HG02884 (cell line): ENCODE measurements around the gene PALMD.

ENCODE experiments used
- ATAC-seq: cut with Tn5 transposase; IDR thresholded peaks from one replicate; pipeline ENCODE4 v1.9.1; 2021; ENCODE audit warnings: mild to moderate bottlenecking, moderate library complexity; ENCODE audit not compliant: unreplicated experiment

The PALMD gene

DNA sequence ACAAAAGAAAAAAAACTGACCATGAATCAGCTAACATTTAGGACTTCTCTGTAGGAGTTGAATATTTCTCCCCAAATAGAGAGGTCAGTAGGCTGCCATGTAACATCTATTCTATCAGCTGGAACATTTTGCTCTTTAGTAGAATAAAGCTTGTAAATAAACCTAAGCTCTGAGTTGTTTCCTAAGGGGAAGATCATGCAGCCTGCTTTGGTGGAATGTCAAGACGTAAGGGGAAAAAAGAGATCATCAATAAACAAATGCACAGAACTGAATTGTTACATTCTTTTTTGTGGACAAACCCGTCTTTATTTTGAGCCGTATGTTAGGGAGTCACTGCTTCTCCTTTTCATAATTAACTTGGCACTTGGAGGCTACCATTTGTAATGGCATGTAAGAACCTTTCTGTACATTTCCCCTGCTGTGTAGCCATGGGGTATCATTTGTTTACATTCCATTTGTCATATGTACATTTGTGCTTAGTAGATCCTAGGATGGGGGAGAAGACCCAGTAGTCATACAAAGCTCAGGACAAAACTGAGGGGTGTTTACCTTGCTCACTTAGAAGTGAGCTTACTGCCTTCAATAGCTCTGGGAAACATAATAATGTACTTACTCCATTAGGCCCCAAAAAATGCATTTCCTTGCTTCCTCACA, 10.8 kb upstream of the PALMD start:
- ATAC-seq = no peak

DNA sequence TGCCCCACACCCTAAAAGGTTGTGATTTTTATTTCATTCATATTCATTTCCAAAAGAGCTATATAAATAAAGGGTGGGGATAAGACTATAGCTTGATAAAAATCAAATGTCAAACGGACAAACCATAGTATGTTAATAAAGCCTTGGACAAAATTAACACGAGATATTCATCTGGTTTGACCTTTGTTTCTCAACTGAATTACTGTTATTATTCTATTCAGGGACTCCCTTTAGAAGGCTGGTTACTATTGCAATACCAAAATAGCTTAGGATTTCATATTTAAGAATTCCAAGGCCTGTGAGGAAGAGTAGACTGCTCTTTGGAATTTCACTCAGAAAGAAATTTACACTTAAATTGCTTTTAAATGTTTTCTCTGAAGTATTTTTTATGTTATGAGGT, 10.2 kb upstream of the PALMD start:
- ATAC-seq = no peak

DNA sequence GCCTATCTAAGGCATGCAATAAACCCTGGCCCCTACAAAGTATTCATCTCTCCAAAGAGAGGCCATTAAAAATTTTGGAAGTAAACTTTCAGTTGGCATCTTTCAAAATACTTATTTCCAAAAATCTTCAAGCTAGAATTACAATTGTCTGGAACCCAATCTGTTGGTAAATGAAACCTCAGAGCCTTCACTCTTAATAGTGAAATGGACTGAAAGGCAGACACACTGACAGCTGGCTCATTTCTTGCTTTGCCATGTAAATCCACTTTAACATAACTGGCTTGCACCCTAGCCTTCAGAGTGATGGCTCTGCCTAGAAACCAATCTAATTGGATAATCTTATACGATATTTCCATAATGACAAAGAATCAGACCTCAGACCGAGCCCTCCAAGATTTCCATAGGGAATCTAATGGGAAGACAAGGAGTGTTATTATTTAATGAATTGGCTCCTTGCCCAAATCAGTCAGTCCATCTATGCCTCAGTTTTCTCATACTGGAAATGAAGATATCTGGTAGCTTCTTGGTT, 9.2 kb upstream of the PALMD start:
- ATAC-seq = no peak

DNA sequence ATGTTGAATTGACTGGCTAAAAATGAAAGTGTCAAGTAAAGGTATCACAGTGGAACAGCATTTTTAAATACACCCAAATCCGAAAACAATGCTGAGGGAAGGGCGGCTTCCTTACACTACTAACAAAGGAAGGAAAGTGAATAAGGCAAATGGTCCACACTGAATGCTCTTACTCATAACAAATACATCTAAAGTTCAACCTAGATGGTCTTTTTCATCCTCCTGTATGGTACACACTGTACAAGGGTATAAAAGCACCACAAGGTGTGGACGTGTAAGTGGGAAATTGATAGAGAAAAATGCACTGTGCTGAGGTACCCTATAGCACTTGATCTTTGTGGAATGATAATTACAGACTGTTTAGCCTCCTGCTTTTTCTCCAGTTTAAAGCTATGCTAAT, 7.1 kb upstream of the PALMD start:
- no peak for ATAC-seq

DNA sequence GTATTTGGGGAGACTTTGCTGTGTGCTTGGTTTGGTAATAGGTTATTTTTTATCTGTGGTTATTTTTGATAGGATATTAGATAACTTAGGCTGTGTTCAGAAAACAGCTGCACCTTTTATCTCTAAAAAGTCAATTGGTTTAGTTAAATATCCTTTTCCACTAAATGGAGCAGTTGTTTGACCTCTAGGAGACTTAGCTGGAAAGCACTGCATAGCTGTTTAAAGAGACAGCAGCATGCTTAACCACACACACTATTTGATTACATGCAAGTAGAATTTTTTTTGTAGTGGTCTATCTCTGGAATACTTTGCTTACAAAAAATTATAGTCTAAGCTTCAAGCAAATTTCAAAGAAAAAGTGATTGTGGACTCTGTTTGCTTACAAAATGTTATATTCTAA, 6.5 kb upstream of the PALMD start:
- no peak for ATAC-seq

DNA sequence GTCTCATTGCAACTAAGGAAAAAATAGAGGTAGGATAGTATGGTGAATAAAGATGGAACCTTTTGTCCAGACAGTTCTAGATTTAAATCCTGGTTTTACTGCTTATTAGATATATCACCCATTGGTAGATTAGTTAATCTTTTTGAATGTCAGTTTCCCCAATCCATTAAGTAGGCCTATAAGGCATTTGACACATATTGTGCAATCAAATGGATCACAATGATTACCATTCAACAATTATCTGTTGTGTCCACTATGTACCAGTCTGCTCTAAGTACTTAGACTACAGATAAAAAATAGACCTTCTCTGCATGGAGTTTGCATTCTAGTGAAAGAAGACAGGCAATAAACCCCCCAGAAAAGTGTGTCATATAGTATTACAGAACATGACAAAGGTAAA, 6.0 kb upstream of the PALMD start:
- no peak for ATAC-seq

DNA sequence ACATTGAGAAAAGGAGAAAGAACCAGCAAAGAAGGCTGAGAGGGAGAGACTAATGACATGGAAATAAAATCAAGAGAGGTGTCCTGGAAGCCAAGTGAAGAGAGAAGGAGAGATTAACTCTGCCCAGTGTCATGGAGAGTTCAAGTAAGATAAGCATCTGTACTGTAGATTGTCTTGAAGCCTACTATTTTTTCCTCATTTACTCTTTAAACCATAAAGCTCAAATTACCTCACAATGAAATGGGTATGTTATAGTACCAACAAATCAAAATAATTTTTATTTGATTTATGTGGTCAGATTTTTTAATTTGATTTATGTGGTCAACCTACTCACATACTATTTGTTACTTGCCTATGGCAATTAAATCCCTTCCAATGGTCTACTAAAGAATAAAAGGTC, 5.2 kb upstream of the PALMD start:
- no peak for ATAC-seq

DNA sequence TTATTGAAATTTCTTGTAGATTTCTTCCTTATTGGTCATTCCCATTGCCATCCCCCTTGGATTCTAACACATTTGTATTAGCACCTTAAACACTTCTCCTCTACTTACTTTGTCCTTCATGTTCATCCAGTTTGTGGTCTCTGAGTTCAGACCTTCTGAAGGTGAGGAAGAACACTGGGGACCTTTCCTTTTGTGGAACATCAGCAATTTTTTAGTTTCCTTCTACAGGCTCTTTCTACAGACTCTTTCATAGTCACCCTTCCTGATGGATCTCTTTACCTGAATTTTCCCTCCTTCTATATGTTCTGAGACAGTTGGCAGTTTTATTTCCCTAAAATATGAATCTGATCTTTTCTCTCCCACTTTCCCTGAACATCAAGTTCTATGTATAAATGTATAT, 4.4 kb upstream of the PALMD start:
- ATAC-seq = no peak

DNA sequence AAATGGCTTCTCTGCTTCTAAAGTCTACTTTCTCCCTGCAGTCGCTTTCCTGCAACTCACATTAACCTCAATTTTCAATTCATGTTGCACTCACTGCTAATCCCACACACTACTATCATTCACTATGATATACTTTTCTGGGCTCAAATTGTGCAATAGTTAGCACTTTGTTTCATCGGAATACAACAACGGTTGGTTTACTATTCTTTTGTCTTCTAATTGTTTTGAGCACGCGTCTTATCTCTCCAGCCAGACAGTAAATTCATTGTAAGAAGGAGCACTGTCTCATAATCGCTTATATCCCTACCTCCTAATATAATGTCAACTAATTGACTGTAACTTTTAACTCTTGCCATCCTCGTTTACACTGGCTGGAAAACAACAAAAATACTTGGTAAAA, 3.9 kb upstream of the PALMD start:
- no peak for ATAC-seq

DNA sequence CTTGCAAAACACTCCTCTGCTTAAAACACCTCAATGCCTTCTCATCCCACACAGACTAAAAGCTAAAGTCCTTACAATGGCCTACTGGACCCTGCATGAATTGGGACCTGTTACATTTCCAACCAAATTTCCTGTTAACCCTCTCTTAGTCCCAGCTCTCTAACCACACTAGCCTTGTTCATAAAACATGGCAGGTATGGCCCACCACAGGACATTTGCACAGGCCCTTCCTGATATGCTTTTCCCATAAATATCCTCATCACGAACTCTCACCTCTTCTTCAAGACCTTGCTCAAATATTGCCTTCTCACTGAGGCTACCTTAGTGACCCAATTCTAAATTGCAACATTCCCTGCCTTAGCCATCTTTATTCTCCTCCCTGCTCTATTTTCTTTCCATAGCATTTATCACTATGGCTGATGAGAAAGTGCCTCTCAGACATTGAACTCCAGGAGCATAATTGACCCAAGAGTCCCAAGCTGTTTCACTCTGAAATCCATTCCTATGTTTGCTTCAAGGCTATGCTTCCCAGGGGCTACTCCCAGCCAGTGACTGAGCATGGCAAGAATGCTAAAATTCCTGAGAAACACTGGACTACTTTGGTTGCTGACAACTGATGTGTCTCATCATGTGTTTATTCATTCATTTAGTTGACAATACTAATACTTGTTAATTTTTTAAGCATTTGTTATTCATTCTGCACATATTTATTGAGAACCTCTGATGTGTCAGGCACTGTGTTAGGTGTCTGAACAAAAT, 2.7 kb upstream of the PALMD start:
- no peak for ATAC-seq

DNA sequence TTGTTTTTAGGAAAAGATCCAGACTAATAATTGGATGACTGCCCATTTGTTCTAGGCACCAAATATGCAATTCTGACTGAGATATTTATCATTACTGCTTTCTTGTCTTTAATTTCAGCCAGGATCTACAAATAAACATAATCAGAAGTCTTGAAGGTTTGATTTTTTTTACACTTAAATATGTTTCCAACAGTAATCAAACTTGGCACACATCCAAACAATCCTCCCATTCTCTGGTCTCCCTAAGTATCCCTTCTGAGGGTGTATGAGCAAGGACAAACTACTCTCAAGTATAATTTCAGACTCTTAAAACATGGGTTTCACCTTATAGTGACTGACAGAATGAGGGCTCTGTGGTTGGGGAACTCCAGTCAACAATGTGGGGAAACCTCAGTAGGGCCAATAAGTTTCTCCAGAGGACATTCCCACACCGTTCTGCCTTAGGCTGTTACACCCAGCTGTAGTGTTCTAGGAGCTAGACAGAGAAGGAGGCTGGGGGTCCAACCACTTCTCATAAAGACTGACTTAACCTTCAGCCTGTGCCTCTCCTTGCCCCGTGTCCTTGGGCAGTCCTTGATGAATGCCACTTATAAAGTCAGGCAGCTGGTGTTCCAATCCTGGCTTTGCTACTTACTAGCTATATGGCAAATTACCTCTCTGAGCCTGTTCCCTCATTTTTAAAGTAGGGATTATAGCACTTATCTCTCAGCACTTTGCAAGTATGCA, 1.5 kb upstream of the PALMD start:
- ATAC-seq = no peak

DNA sequence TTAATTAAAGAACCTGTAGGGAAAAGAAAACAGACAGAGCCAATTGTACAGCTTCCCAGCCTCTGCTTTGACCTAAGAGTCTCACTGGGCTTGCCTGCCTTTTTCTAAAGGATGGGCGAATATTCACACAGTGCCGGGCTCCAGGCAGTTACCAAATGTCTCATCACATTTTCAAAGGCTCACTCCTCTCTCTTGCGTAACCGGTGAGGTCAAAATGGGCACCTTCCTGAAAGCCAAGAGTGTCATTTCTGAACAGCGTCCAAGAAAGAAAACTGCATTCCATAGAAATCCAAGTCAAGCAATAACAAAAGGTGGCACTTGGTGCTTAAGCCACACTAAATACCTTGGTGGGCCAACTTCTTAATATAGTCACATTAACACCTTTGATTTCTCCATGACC, 710 bp upstream of the PALMD start:
- ATAC-seq = no peak

DNA sequence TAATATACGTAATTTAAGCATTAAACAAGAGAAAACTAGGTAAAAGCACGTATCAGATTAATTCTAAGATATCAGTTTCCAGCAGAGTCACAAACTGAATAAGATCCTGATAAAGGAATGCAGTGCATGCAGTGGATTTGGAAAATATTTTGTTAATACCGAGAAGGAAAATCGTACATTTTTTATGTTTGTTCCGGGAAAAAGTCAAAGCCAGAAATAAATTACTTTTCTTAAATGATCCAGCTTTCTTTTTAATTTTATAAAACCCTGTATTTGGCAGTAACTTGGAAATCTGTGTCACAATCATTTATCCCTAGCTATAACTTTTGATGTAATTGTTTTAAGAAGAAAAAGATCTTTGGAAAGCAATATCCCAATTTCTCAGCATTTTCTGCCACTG, 955 bp downstream of the PALMD start:
- no peak for ATAC-seq

DNA sequence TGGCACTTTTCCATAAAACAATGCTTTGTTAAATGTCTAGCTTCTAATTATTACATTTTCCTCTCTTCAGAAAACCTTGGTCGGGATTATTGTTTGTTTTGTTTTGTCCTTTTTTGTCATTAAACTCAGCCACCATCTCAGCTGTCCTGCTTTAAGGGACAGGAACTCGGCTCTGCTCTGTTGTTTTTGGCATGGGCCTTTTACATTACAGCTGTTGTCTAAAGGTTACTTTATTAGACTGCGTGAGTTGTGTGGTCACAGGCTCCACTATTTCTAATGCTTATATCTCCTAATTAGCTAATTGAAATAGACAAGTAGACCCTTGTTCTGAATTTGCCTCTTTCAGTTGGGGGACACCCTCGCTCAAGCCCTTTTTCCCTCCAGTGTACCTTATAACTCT, 1.6 kb downstream of the PALMD start:
- no peak for ATAC-seq

DNA sequence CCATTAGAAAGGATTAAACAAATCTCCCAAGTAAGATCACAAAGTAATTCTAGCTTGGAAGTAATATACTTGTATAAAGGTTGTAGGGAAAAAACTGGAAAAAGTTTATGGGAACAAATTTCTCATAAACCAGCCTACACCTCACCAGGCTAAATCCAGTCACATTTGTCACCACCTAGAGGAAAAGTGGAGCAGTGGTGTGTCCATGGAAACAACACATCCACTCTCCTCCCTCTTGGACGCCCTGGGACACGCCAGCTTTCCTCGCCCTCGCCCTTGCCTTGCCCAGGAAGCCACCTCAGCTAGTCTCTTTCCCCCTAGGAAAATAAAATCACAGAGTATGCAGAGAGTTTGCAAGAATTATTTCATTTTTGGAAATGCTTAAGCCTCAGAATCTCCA, 2.2 kb downstream of the PALMD start:
- no peak for ATAC-seq

DNA sequence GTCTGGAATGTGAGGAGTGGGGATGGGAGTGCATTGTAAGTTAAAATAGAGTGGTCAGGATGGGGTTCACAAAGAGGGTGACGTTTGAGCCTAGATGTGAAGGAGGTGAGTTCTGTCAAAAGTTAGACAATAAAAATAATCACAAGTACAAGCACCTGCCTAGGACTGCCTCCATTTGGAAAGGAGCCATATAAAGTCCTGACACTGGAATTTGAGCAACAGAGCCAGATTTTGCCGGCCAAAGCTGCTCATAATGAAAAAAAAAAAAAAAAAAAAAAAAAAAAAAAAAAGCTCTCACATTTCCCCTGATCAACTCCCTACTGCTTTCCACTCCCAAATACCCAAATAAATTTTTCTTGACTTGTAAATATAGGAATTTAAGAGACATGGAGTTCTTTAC, 4.1 kb downstream of the PALMD start:
- ATAC-seq = no peak

DNA sequence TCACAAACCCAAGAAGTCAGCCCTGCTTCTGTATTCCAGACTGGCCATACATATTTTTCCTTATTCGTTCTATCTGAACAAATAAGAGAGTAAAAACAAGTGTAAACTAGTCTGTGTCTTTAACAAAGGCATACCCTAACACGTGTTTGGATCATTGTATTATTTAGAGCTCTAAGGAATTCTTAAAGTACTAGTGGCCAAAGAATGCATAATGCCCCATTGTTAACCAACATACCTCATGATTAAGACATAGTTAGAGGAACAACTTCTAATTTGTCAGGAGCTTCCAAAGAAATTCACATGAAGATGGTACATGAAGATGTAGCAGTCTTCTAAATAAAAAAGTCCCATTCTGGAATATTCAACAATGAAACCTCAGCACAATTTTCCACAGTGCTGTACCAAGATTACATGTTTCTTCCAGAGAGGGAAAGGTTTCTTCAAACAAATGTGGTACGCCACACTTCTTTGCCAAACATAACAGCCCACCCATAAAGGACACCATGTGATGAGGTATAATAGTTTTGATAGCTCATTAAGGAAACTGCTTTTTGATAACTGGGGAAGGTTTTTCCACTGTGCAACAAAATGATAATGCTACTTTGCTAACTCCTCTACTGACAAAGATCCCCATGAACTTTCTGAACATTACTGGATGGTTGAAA, 5.0 kb downstream of the PALMD start:
- no peak for ATAC-seq

DNA sequence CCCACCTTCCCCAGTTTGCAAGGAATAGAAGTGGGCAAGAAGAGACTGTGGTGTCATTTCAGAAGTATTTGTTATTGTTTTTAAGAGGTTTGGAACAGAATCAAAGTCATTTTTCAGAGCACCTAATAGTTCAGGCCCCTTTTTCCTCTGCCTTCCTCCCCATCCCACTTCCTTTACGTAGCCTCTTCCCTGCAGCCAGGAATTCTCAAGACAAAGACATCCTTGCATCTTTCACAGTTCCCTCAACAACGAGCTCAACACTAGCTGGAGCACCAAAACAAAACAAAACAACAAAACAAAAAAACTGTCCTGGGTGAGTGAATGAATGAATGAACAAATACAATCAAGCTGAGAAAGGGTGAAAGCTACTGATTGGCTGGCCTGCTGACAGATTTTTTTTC, 7.0 kb downstream of the PALMD start:
- ATAC-seq = no peak

DNA sequence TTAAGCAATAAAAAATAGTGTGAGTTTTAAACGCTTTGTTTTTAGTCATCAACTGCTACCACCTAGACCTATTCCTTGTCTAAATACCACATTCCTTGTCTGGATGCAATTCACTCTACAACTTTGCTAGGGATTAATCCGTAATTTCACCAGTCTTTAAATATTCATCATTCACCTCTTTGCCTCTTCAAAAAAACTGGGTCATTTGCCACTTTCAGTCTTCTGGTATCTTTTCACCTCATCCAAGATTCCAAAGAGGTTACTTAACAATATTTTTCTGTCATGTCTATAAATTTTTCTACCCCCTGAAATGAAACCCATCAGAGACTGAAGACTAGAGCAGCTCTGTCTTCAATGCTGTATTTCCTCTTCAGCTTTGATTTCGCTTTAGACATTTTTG, 9.5 kb downstream of the PALMD start:
- ATAC-seq = no peak

DNA sequence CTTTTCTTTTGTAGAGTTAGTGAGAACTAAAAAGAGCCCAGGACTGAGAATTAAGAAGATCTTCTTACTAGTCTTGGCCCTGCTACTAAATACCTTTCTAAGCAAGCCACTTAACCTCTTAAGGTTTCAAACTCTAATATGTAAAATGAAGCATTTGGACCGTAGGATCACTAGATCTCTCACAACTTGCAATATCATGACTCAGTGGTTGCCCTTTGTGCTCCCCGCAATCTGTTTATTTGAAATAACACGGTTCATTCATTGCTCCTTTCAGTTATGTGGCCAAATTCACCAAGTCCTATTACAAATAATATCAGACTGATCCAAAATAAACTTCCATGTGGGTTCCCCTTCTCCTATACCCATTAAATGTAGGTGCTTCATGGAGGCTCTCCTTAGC, 10.8 kb downstream of the PALMD start:
- ATAC-seq = no peak

DNA sequence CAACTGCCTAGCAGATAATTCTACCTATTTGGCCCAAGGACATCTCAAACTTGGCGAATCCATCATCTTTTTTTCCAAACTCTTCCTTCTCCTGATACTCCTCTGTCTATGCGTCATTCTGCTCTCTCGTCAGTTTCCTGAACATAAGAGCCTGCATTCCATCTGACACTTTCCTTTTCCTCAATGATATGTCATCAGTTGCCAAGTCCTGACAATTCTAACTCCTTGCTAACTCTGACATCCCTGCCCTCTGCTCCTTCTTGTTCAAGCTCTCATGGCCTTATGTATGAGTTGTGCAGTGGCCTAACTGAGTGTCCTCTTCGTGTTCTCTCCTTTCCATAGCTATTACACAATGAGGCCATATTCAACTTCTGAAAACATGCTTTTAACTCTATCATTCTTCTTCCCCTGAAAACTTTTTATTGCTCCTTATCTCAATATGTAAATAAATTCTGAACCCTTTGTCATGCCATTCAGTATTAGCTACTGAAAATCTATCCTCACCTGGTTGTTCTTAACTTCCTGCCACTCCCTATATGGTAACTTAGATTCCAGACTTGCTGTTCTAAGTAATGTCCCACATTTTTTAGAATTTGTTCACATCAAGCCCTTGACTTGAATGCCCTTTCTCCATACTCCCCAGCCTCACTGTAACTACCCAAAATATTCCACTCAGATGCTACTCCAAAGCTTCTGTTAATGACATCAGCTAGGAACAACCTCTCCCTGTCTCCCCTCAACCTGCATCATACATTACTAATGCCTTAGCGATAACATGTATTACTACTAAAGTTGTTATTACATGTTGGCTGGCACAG, 11.5 kb downstream of the PALMD start:
- no peak for ATAC-seq
